A673 (cell line): Measurements from ENCODE around the gene HIP1. TPM values are rescaled to one million over a fixed set of nuclear protein-coding genes. Genes with fewer than 3 reads are reported as not detected.
"Not testable (repeated sequence)": the region's sequence is repeated elsewhere in the genome, so short reads cannot be mapped to it uniquely, and the experiment has no call there.

Experiments
- BruUV-seq: library from RNA; stranded (reverse); fragments of 400-500 nt; replicated peaks from 2 replicates; lab custom pipeline; 2021; lab: Mats Ljungman, UMichigan
- CTCF ChIA-PET: fragments of 300-600 bp; sonication (Branson Sonifier 250); formaldehyde crosslinking; loops from one replicate; lab custom pipeline; 2022; ENCODE audit warnings: antibody characterized with exemption; lab: Charles Lee
- POLR2A ChIA-PET: fragments of 300-600 bp; sonication (Branson Sonifier 250); formaldehyde crosslinking; loops from one replicate; lab custom pipeline; 2022; ENCODE audit warnings: antibody characterized with exemption; ENCODE audit not compliant: low non-redundant PET; lab: Charles Lee
- DNase-seq: peaks from one replicate; pipeline ENCODE4 v3.0.0-alpha.2; 2015; ENCODE audit warnings: low spot score
- H3K27ac ChIP-seq: fragments of 200-600 bp; sonication (generic); 2 replicates; pipeline ENCODE4 v1.5.1; 2016; ENCODE audit warnings: mixed run types, low read depth, mild to moderate bottlenecking, mixed read lengths, antibody characterized with exemption, low read length; ENCODE audit not compliant: poor library complexity, severe bottlenecking
- H3K27me3 ChIP-seq: fragments of 200-600 bp; sonication (generic); replicated peaks from 2 replicates; pipeline ENCODE4 v1.6.1; 2017; ENCODE audit warnings: mixed run types, low read depth, mild to moderate bottlenecking, mixed read lengths, antibody characterized with exemption, low read length; ENCODE audit not compliant: insufficient read depth, poor library complexity
- H3K36me3 ChIP-seq: fragments of 200-600 bp; sonication (generic); 2 replicates; pipeline ENCODE4 v1.6.1; 2016; ENCODE audit warnings: mixed run types, mild to moderate bottlenecking, mixed read lengths, antibody characterized with exemption, low read length; ENCODE audit not compliant: insufficient read depth, poor library complexity, severe bottlenecking
- H3K4me1 ChIP-seq: fragments of 200-600 bp; sonication (generic); 2 replicates; pipeline ENCODE4 v1.6.1; 2017; ENCODE audit warnings: mixed run types, mild to moderate bottlenecking, mixed read lengths, antibody characterized with exemption, low read length; ENCODE audit not compliant: insufficient read depth, poor library complexity, severe bottlenecking
- H3K4me3 ChIP-seq: fragments of 200-600 bp; sonication (generic); 2 replicates; pipeline ENCODE4 v1.5.1; 2016; ENCODE audit warnings: low read depth, mixed run types, mild to moderate bottlenecking, mixed read lengths, low read length; ENCODE audit not compliant: poor library complexity, severe bottlenecking
- H3K9me3 ChIP-seq: fragments of 200-600 bp; sonication (generic); 2 replicates; pipeline ENCODE4 v1.6.1; 2016; ENCODE audit warnings: mixed run types, low read depth, mild to moderate bottlenecking, mixed read lengths, antibody characterized with exemption, low read length; ENCODE audit not compliant: poor library complexity, severe bottlenecking
- CTCF ChIP-seq: fragments of 300-800, 200-600 bp; sonication (generic); conservative IDR thresholded peaks from 2 replicates; pipeline ENCODE4 v1.5.1; 2017; ENCODE audit warnings: low read depth, mild to moderate bottlenecking, antibody characterized with exemption, low read length, moderate library complexity, mixed read lengths
- EZH2 ChIP-seq: fragments of 200-600 bp; sonication (generic); IDR thresholded peaks from 2 replicates; pipeline ENCODE4 v1.6.1; 2017; ENCODE audit warnings: borderline replicate concordance, low read depth, mild to moderate bottlenecking, mixed read lengths, antibody characterized with exemption, low read length; ENCODE audit not compliant: poor library complexity, severe bottlenecking
- intact Hi-C: fragments of 100-400 bp; cut with micrococcal nuclease; formaldehyde crosslinking; loops from one replicate; pipeline ENCODE4 v1.10.0; 2022; ENCODE audit not compliant: unreplicated experiment
- total RNA-seq: library from RNA; stranded (reverse); gene quantifications from 2 replicates; pipeline ENCODE4 v1.2.3, GENCODE V29; 2021

HIP1 gene
- total RNA-seq, 1 experiment from 2014 or later = 25.0 TPM

- H3K27ac ChIP-seq = no peak overlapping the region
- no peak for DNase-seq
- no peaks in the 10 kb centered on the region for H3K9me3 ChIP-seq
- BruUV-seq = no TSS peak
- TF ChIP-seq EZH2 = no peak
- no peak for TF ChIP-seq CTCF
- POLR2A ChIA-PET = no interaction called here
- CTCF ChIA-PET = no interaction called here
- no peaks in the 10 kb centered on the region for H3K36me3 ChIP-seq
- H3K4me1 ChIP-seq = no peaks in the 10 kb centered on the region
- H3K27me3 ChIP-seq = no peaks in the 10 kb centered on the region
- intact Hi-C loops = no loop called here
- no peak overlapping the region for H3K4me3 ChIP-seq
Measured at GRCh38 chr7:75723444-75723843, 15.3 kb downstream of the HIP1 start.

GRCh38 chr7:75722373-75722772 lies 16.4 kb downstream of the HIP1 start:
- H3K27me3 ChIP-seq = no peaks in the 10 kb centered on the region
- TF ChIP-seq EZH2 (no peak), CTCF (no peak)
- H3K4me3 ChIP-seq = no peak overlapping the region
- POLR2A ChIA-PET = no interaction called here
- no peaks in the 10 kb centered on the region for H3K4me1 ChIP-seq
- intact Hi-C loops = no loop called here
- H3K9me3 ChIP-seq = no peaks in the 10 kb centered on the region
- BruUV-seq = no TSS peak
- CTCF ChIA-PET = no interaction called here
- H3K36me3 ChIP-seq = no peaks in the 10 kb centered on the region
- H3K27ac ChIP-seq = no peak overlapping the region
- DNase-seq = no peak

GRCh38 chr7:75721922-75722321 lies 16.8 kb downstream of the HIP1 start:
- DNase-seq, H3K4me3 ChIP-seq, CTCF ChIA-PET, H3K27ac ChIP-seq, H3K9me3 ChIP-seq, H3K4me1 ChIP-seq, BruUV-seq, POLR2A ChIA-PET, intact Hi-C loops, H3K36me3 ChIP-seq, H3K27me3 ChIP-seq: not testable (repeated sequence)

- Histone ChIP-seq H3K27me3 (no peaks in the 10 kb centered on the region), H3K9me3 (no peaks in the 10 kb centered on the region), H3K4me1 (no peaks in the 10 kb centered on the region), H3K36me3 (no peaks in the 10 kb centered on the region), H3K27ac (no peak overlapping the region), H3K4me3 (no peak overlapping the region)
- DNase-seq = no peak
- CTCF ChIA-PET = no interaction called here
- TF ChIP-seq EZH2 (no peak), CTCF (no peak)
- POLR2A ChIA-PET = no interaction called here
- intact Hi-C loops = no loop called here
- no TSS peak for BruUV-seq
Measured at GRCh38 chr7:75721426-75721825, 17.3 kb downstream of the HIP1 start.
